HepG2 (cell line): ENCODE results near the gene MEGF11. TPM values are rescaled to one million over a fixed set of nuclear protein-coding genes. Genes with fewer than 3 reads are reported as not detected.

ENCODE experiments used
- ATAC-seq: fragments of 200-7000 bp; cut with Tn5 transposase; 3 replicates; pipeline ENCODE4 v1.9.1; 2020; ENCODE audit warnings: mild to moderate bottlenecking, moderate library complexity
- BruUV-seq: library from RNA; stranded (reverse); fragments of 400-500 nt; replicated peaks from 2 replicates; lab custom pipeline; 2021; lab: Mats Ljungman, UMichigan
- CTCF ChIA-PET: fragments of 300-600 bp; formaldehyde crosslinking; extraction: SDS; loops from one replicate; lab custom pipeline; 2021; ENCODE audit warnings: low total read pairs, inconsistent platforms, low intra/inter-chr PET ratio; lab: Yijun Ruan, JAX
- POLR2A ChIA-PET: fragments of 350-600 bp; sonication (Branson Sonifier 250); formaldehyde crosslinking; loops from one replicate; lab custom pipeline; 2020; ENCODE audit warnings: antibody characterized with exemption, inconsistent platforms; lab: Yijun Ruan, JAX
- DNase-seq: peaks from one replicate; pipeline ENCODE4 v3.0.0-alpha.2; 2015; ENCODE audit warnings: low spot score
- FAIRE-seq: peaks from 3 replicates; lab custom pipeline; 2011; peaks lifted over from hg19 to GRCh38; lab: Jason Lieb, UNC
- H2AFZ ChIP-seq: one replicate; pipeline ENCODE4 v1.6.1; 2011; ENCODE audit warnings: low read length, inconsistent platforms
- H3K27ac ChIP-seq: fragments of 300-600 bp; 3 replicates; pipeline ENCODE4 v1.8.0; 2011; ENCODE audit warnings: mixed run types, mild to moderate bottlenecking, mixed read lengths, low read length, inconsistent platforms; ENCODE audit not compliant: insufficient read depth; ENCODE audit errors: extremely low read length
- H3K27me3 ChIP-seq, 2 experiments: fragments of 200-600 bp in 1 of 2; 2 replicates in 1 of 2; 3 replicates in 1 of 2; pipeline versions ENCODE4 v1.6.0 to v1.8.0; 2011; ENCODE audit warnings: low read length in 2 of 2, mild to moderate bottlenecking in 2 of 2, moderate library complexity in 2 of 2, inconsistent platforms in 1 of 2; ENCODE audit not compliant: insufficient read depth in 2 of 2, control insufficient read depth in 1 of 2
- H3K36me3 ChIP-seq, 2 experiments: fragments of 200-600 bp in 1 of 2; replicated peaks in 1 of 2; 2 replicates in 1 of 2; 3 replicates in 1 of 2; pipeline versions ENCODE4 v1.5.1 to v1.8.0; 2011; ENCODE audit warnings: low read length in 2 of 2, inconsistent platforms in 1 of 2; ENCODE audit not compliant: insufficient read depth in 2 of 2, control insufficient read depth in 1 of 2
- H3K4me1 ChIP-seq: 2 replicates; pipeline ENCODE4 v1.5.1; 2012; ENCODE audit warnings: low read length, inconsistent platforms; ENCODE audit not compliant: insufficient read depth
- H3K4me2 ChIP-seq: 2 replicates; pipeline ENCODE4 v1.6.0; 2011; ENCODE audit warnings: low read depth, low read length, inconsistent platforms
- H3K4me3 ChIP-seq, 3 experiments: fragments of 200-600 bp in 1 of 3; sonication (generic), shearing (Covaris generic) in 1 of 3; replicated peaks in 1 of 3; 2 replicates each; pipeline ENCODE4 v1.5.1; 2011 to 2016; ENCODE audit warnings: low read length in 3 of 3, inconsistent platforms in 2 of 3, low read depth in 2 of 3, mild to moderate bottlenecking in 2 of 3, control low read depth in 1 of 3, mixed read lengths in 1 of 3; ENCODE audit not compliant: insufficient read depth in 1 of 3
- H3K79me2 ChIP-seq: one replicate; pipeline ENCODE4 v1.6.1; 2011; ENCODE audit warnings: low read length, inconsistent platforms; ENCODE audit not compliant: insufficient read depth
- H3K9ac ChIP-seq: 2 replicates; pipeline ENCODE4 v1.6.0; 2011; ENCODE audit warnings: mild to moderate bottlenecking, low read depth, low read length, inconsistent platforms; ENCODE audit not compliant: insufficient read depth
- H3K9me3 ChIP-seq: 2 replicates; pipeline ENCODE4 v1.5.1; 2012; ENCODE audit warnings: mild to moderate bottlenecking, low read length
- H4K20me1 ChIP-seq: 2 replicates; pipeline ENCODE4 v1.6.0; 2011; ENCODE audit warnings: inconsistent platforms, mild to moderate bottlenecking, low read length, moderate library complexity; ENCODE audit not compliant: insufficient read depth
- ATAD3A ChIP-seq: sonication (generic); formaldehyde crosslinking; IDR thresholded peaks from 2 replicates; pipeline ENCODE4 v1.4.0; 2020; ENCODE audit warnings: missing genetic modification reagents
- CTCF ChIP-seq: sonication (generic); formaldehyde crosslinking; IDR thresholded peaks from 2 replicates; pipeline ENCODE4 v1.5.0; 2020; ENCODE audit warnings: mild to moderate bottlenecking, missing genetic modification reagents, moderate library complexity
- DZIP1 ChIP-seq: sonication (generic); formaldehyde crosslinking; IDR thresholded peaks from 2 replicates; pipeline ENCODE4 v1.5.0; 2020; ENCODE audit warnings: mild to moderate bottlenecking, missing genetic modification reagents
- GLMP ChIP-seq: sonication (generic); formaldehyde crosslinking; IDR thresholded peaks from 2 replicates; pipeline ENCODE4 v1.9.0; 2021; ENCODE audit warnings: missing genetic modification reagents, mild to moderate bottlenecking, borderline replicate concordance
- HOXA3 ChIP-seq: sonication (generic); formaldehyde crosslinking; IDR thresholded peaks from 2 replicates; pipeline ENCODE4 v1.5.0; 2020; ENCODE audit warnings: missing genetic modification reagents
- MLX ChIP-seq: IDR thresholded peaks from 2 replicates; pipeline ENCODE4 v1.6.1; 2016
- RFX3 ChIP-seq: IDR thresholded peaks from 2 replicates; pipeline ENCODE4 v1.6.1; 2016; ENCODE audit warnings: missing biosample characterization, missing genetic modification reagents
- SALL2 ChIP-seq: sonication (generic); formaldehyde crosslinking; IDR thresholded peaks from 2 replicates; pipeline ENCODE4 v1.8.1; 2023; ENCODE audit warnings: mild to moderate bottlenecking, missing genetic modification reagents, inconsistent platforms
- SP1 ChIP-seq, 2 experiments: fragments of 450-650 bp in 1 of 2; sonication (generic) in 1 of 2; formaldehyde crosslinking in 1 of 2; IDR thresholded peaks; 2 replicates each; pipeline versions ENCODE4 v1.4.0 to v1.6.1; 2016 to 2020; ENCODE audit warnings: missing genetic modification reagents in 1 of 2
- THAP9 ChIP-seq: sonication (generic); formaldehyde crosslinking; IDR thresholded peaks from 2 replicates; pipeline ENCODE4; 2020; ENCODE audit warnings: missing genetic modification reagents, mild to moderate bottlenecking, borderline replicate concordance
- ZKSCAN1 ChIP-seq: fragments of 150-350 bp; IDR thresholded peaks from 2 replicates; pipeline ENCODE4 v1.6.1; 2014; ENCODE audit warnings: low read length
- ZNF432 ChIP-seq: sonication (generic); formaldehyde crosslinking; IDR thresholded peaks from 2 replicates; pipeline ENCODE4 v1.5.0; 2020; ENCODE audit warnings: missing genetic modification reagents, mild to moderate bottlenecking, borderline replicate concordance
- ZNF672 ChIP-seq: sonication (generic); formaldehyde crosslinking; IDR thresholded peaks from 2 replicates; pipeline ENCODE4 v1.8.1; 2022; ENCODE audit warnings: missing genetic modification reagents
- ZNF761 ChIP-seq: sonication (generic); formaldehyde crosslinking; conservative IDR thresholded peaks from 2 replicates; pipeline ENCODE4 v1.4.0; 2020; ENCODE audit warnings: mild to moderate bottlenecking, missing genetic modification reagents
- ZSCAN30 ChIP-seq: sonication (generic); formaldehyde crosslinking; IDR thresholded peaks from 2 replicates; pipeline ENCODE4 v1.5.0; 2020; ENCODE audit warnings: mild to moderate bottlenecking, missing genetic modification reagents
- WGBS: methylation state at CpG from one replicate; pipeline ENCODE4 v1.1.6; 2017; ENCODE audit warnings: low lambda C conversion rate; 5-methylcytosine and 5-hydroxymethylcytosine counted together
- in situ Hi-C: cut with HindIII; loops from 2 replicates; pipeline ENCODE4 v1.10.0; 2017; ENCODE audit warnings: low pct_unique_long_range_greater_than_20kb; ENCODE audit not compliant: extremely low pct_ligation_motif_present
- intact Hi-C: fragments of 100-400 bp; cut with micrococcal nuclease; formaldehyde crosslinking; loops from one replicate; pipeline ENCODE4 v1.10.0; 2022; ENCODE audit not compliant: unreplicated experiment
- polyA plus RNA-seq, 8 experiments: library from polyadenylated mRNA; depleted of rRNA in 3 of 8; stranded (reverse) in 7 of 8; unstranded in 1 of 8; fragments of >200 nt; fragmentation: Illumina TruSeq in 4 of 8; extraction: Trizol in 4 of 8; gene quantifications; 2 replicates each; pipeline versions ENCODE4 v1.2.1 to v1.2.3, GENCODE V29; 2011 to 2016; ENCODE audit warnings: low read depth in 4 of 8, missing spikeins in 1 of 8, mixed read lengths in 1 of 8; ENCODE audit not compliant: insufficient read depth in 1 of 8
- total RNA-seq, 5 experiments: library from RNA; depleted of rRNA; stranded (reverse); fragments of >200 nt; fragmentation: Illumina TruSeq; extraction: Trizol; gene quantifications; 2 replicates each; pipeline ENCODE4 v1.2.3, GENCODE V29; 2016; ENCODE audit warnings: low read depth in 1 of 5

MEGF11 gene
- total and polyA plus RNA-seq, 2 of the 13 experiments (the other 11 are each of a cell fraction or from before 2014, with no cell fraction given): not detected

GRCh38 chr15:66084704-66085103, 168.8 kb downstream of the MEGF11 start:
- FAIRE-seq: no peak
- Histone ChIP-seq H4K20me1 (no peaks in the 10 kb centered on the region), H2AFZ (no peak overlapping the region), H3K4me1 (peaks cover 14% of the 10 kb centered on the region), H3K36me3 (no peaks in the 10 kb centered on the region), H3K9me3 (no peaks in the 10 kb centered on the region), H3K9ac (no peak overlapping the region), H3K79me2 (no peaks in the 10 kb centered on the region), H3K27me3 (peaks cover 0 to 12% of the 10 kb centered on the region in 2 experiments; a peak in 3 of 5 replicates), H3K27ac (no peak overlapping the region), H3K4me3 (no peak overlapping the region), H3K4me2 (no peak overlapping the region)
- intact Hi-C loops (loop anchor here (5.0 to 10.0 kb wide), 2 partner anchors 170 to 183 kb away; no protein-coding TSS in a partner anchor), in situ Hi-C loops (no loop called here)
- 80% methylated on average over 6 of the region's 10 CpGs for WGBS
- ATAC-seq: no peak
- DNase-seq: no peak
- CTCF ChIA-PET: interaction anchor here (1.1 kb wide), 1 partner anchor 167 kb away, joined by 4 read pairs; no protein-coding TSS in a partner anchor
- no TSS peak for BruUV-seq
- POLR2A ChIA-PET: no interaction called here
- no peak for TF ChIP-seq ZNF672 (CRISPR knock-in tag)
- TF ChIP-seq CTCF: no peak
- no peak for TF ChIP-seq ZNF432
- TF ChIP-seq SALL2 (CRISPR knock-in tag): no peak
- TF ChIP-seq SP1 (IDR thresholded peaks at IDR 0.05): no peak
- no peak for TF ChIP-seq SP1 (CRISPR knock-in tag; IDR thresholded peaks at IDR 0.05)
- TF ChIP-seq HOXA3: no peak
- TF ChIP-seq GLMP: no peak
- no peak for TF ChIP-seq ATAD3A (CRISPR knock-in tag)
- TF ChIP-seq THAP9 (CRISPR knock-in tag): no peak
- no peak for TF ChIP-seq ZNF761 (CRISPR knock-in tag)
- TF ChIP-seq MLX (CRISPR knock-in tag): no peak
- no peak for TF ChIP-seq ZSCAN30 (CRISPR knock-in tag)
- TF ChIP-seq RFX3: no peak
- no peak for TF ChIP-seq DZIP1
- TF ChIP-seq ZKSCAN1: no peak
